ENCODE data around the gene SIT1.

Gene SIT1, protein sequence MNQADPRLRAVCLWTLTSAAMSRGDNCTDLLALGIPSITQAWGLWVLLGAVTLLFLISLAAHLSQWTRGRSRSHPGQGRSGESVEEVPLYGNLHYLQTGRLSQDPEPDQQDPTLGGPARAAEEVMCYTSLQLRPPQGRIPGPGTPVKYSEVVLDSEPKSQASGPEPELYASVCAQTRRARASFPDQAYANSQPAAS

GRCh38 chr9:35650341-35651158 lies at the start of gene SIT1:
SIT1 (minus strand) TSS chr9:35650931; CDS start chr9:35650853, 78 bp downstream.
- Mint-ChIP-seq H3K4me1 (ENCODE audit: low read depth) (peaks cover 69% of the 10 kb centered on the region), H3K36me3 (ENCODE audit: low read depth) (peaks cover 11% of the 10 kb centered on the region), H3K9me3 (no peaks in the 10 kb centered on the region), H3K27me3 (no peaks in the 10 kb centered on the region), H3K27ac (peak within 1 kb of the TSS; percentile 94), H3K4me3 (peak within 1 kb of the TSS; percentile 85)
- peak; percentile 67 for DNase-seq

DNA sequence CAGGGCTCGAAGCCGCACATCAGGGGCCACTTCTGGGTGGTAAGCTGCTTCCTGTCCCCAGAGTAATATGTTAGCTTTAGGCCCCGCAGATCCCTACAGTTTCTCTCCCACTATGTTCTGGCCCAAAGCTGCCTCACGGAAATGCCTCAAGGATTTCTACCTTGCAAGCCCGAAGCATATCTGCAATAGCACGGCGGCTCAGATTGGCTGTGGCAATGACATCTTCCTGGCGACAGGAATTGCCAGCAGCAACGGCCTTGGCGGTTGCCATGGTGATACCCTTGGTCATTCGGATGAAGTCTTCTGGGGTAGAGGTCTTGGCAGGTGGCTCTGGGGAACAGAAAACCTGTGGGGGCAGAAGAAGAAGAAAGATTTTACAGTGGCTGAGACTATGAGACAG lies 49.3 kb upstream of the SIT1 start:
- Mint-ChIP-seq H3K9me3 (no peaks in the 10 kb centered on the region), H3K27me3 (no peaks in the 10 kb centered on the region), H3K4me3 (no peak overlapping the region), H3K36me3 (ENCODE audit: low read depth) (peaks cover 1% of the 10 kb centered on the region), H3K4me1 (ENCODE audit: low read depth) (peaks cover 3% of the 10 kb centered on the region), H3K27ac (no peak overlapping the region)
- no peak for DNase-seq

DNA sequence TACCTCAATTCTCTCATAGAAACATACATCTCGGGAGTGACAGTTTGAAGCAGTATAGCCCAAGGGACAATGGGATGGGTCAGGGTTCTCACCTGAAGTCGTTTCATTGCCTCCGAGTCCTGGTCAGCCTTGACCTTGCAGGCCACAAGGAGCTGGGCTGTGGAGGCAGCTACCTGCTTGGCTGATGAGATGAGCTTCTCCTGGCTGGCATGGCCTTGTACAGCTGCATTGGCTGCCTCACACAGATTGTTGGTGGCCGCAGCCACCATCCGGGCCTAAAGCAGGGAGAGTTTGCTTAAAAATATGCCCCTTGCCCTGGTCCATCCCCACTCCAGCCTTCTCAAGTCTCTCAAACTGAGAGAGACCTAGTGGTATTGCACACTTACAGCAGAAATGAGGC lies 47.5 kb upstream of the SIT1 start:
- Mint-ChIP-seq H3K27ac (no peak overlapping the region), H3K27me3 (no peaks in the 10 kb centered on the region), H3K36me3 (ENCODE audit: low read depth) (peaks cover 2% of the 10 kb centered on the region)

DNA sequence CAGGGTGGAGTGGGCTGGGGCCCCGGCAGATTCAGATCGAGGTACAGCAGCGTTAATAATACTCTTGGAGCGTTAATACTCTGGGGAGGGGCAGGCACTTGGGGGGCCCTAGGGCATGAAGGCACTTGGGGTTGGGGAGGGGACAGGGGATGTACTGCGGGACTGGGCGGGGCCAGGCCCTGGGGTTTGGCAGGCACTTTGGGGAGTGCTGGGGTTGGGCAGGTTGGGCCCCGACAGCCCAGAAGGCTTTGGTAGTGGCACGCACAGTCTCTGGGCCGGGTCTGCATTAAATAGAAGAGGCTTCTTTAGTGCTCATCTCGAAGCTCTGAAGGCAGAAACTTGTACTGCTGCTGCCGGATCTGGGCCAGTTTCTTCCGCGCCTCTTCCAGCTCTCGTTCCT lies 46.8 kb upstream of the SIT1 start:
- Mint-ChIP-seq H3K9me3 (no peaks in the 10 kb centered on the region), H3K27me3 (no peaks in the 10 kb centered on the region), H3K4me3 (no peak overlapping the region), H3K27ac (no peak overlapping the region), H3K4me1 (ENCODE audit: low read depth) (peaks cover 3% of the 10 kb centered on the region), H3K36me3 (ENCODE audit: low read depth) (peaks cover 2% of the 10 kb centered on the region)
- DNase-seq, result no peak

More for the DNA sequence above, 47.5 kb upstream of the SIT1 start:
- no peak for DNase-seq
- Mint-ChIP-seq H3K9me3 (no peaks in the 10 kb centered on the region), H3K4me1 (ENCODE audit: low read depth) (peaks cover 3% of the 10 kb centered on the region), H3K4me3 (no peak overlapping the region)

DNA sequence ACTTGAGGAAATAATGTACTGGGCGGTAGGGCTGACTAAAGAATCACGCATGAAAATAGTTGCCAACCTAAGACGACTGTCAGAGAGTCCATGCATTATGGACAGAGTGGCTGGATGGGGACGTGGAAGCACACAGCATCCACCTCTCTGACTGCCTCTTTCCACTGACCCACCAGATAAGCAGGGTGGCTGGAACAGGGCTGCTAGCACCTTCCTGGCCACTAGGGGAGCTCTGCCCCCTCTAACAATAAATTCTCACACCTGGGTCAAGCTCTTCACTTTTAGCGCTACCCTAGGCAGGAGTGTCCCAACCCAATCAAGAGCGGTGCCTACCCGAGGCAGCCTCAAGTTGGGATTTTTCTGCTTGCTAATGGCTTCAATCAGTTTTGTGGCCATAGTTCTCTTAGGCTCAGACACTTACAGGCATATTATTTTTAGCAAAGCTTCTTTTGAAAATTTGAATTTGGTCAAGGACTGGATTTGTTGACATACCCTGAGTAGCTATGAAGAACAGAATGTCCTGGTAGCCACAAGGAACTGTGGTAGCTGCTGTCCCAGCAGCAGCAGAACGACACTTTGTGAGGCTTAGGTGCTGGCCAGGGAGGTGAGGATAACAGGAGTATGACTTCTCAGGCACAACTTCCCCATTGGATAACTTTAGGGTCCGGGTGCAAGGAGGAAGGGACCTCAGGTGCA lies 45.9 kb upstream of the SIT1 start:
- DNase-seq, result peak; percentile 70
- Mint-ChIP-seq H3K4me1 (ENCODE audit: low read depth) (peaks cover 6% of the 10 kb centered on the region), H3K27me3 (no peaks in the 10 kb centered on the region), H3K9me3 (no peaks in the 10 kb centered on the region), H3K27ac (no peak overlapping the region), H3K36me3 (ENCODE audit: low read depth) (peaks cover 2% of the 10 kb centered on the region), H3K4me3 (no peak overlapping the region)

GRCh38 chr9:35695943-35696401 lies 45.2 kb upstream of the SIT1 start:
- H3K27me3 Mint-ChIP-seq, result no peaks in the 10 kb centered on the region
- peaks cover 10% of the 10 kb centered on the region for H3K4me1 Mint-ChIP-seq (ENCODE audit: low read depth)
- peaks cover 2% of the 10 kb centered on the region for H3K36me3 Mint-ChIP-seq (ENCODE audit: low read depth)
- no peaks in the 10 kb centered on the region for H3K9me3 Mint-ChIP-seq
- H3K4me3 Mint-ChIP-seq, result no peak overlapping the region
- no peak overlapping the region for H3K27ac Mint-ChIP-seq
- DNase-seq, result no peak

- Mint-ChIP-seq H3K4me3 (peak overlapping the region; percentile 24), H3K27ac (peak overlapping the region; percentile 14), H3K9me3 (no peaks in the 10 kb centered on the region)
These were observed 41.1 kb upstream of the SIT1 start for GRCh38 chr9:35691757-35692301.

GRCh38 chr9:35691334-35691650 lies 40.6 kb upstream of the SIT1 start:
- H3K9me3 Mint-ChIP-seq, result no peaks in the 10 kb centered on the region
- H3K27ac Mint-ChIP-seq, result peak overlapping the region; percentile 79
- peaks cover 2% of the 10 kb centered on the region for H3K36me3 Mint-ChIP-seq (ENCODE audit: low read depth)
- DNase-seq, result no peak
- peak overlapping the region; percentile 76 for H3K4me3 Mint-ChIP-seq
- H3K27me3 Mint-ChIP-seq, result no peaks in the 10 kb centered on the region
- peaks cover 29% of the 10 kb centered on the region for H3K4me1 Mint-ChIP-seq (ENCODE audit: low read depth)

More at GRCh38 chr9:35691757-35692301, 41.1 kb upstream of the SIT1 start:
- DNase-seq, result no peak
- Mint-ChIP-seq H3K27me3 (no peaks in the 10 kb centered on the region), H3K4me1 (ENCODE audit: low read depth) (peaks cover 32% of the 10 kb centered on the region), H3K36me3 (ENCODE audit: low read depth) (peaks cover 2% of the 10 kb centered on the region)

DNA sequence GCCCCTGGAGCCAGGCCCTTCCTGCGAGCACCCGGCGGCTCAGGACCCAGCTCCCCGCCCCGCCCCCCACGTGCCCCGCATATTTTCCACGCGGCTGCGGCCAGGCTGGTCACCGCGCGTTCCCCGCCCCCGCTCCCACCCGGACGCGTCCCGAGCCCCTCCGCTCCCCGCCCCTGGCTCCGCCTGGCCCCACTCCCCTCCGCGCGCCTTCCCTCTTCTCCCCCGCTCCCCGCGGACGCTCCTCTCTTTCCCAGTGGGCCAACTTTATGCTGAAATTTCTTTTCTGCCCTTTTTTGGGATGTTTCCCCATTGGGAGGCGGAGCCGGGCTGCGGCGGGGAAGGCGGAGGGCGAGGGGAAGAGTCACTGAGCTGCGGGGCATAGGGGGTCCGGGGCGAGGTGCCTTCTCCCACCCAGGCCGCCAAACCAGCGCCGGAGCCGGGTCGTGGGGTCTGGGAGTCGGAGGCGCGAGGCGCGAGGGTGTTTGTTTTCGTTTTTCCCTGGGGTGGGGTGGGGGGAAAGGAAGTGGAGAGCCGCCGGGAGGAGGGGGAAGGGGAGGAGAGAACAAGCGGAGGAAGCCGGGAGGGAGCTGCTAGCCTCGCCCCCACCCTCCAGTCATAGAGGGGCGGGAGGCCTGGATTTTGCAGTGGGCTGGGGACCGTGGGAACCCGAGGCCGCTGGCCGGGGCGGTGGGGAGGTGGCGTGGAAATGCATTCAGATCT lies 40.0 kb upstream of the SIT1 start:
- no peaks in the 10 kb centered on the region for H3K9me3 Mint-ChIP-seq
- H3K27ac Mint-ChIP-seq, result peak overlapping the region; percentile 79
- peak; percentile 56 for DNase-seq
- H3K4me1 Mint-ChIP-seq (ENCODE audit: low read depth), result peaks cover 29% of the 10 kb centered on the region
- H3K36me3 Mint-ChIP-seq (ENCODE audit: low read depth), result peaks cover 2% of the 10 kb centered on the region
- H3K27me3 Mint-ChIP-seq, result no peaks in the 10 kb centered on the region
- peak overlapping the region; percentile 76 for H3K4me3 Mint-ChIP-seq

- H3K4me1 Mint-ChIP-seq (ENCODE audit: low read depth), result peaks cover 29% of the 10 kb centered on the region
- no peaks in the 10 kb centered on the region for H3K9me3 Mint-ChIP-seq
- peak overlapping the region; percentile 76 for H3K4me3 Mint-ChIP-seq
- H3K27me3 Mint-ChIP-seq, result no peaks in the 10 kb centered on the region
- peaks cover 2% of the 10 kb centered on the region for H3K36me3 Mint-ChIP-seq (ENCODE audit: low read depth)
- H3K27ac Mint-ChIP-seq, result peak overlapping the region; percentile 50
- peak; percentile 53 for DNase-seq
These were observed 39.5 kb upstream of the SIT1 start for GRCh38 chr9:35690294-35690613.

- Mint-ChIP-seq H3K27ac (peak within 1 kb of the TSS; percentile 79), H3K4me1 (ENCODE audit: low read depth) (peaks cover 29% of the 10 kb centered on the region), H3K36me3 (ENCODE audit: low read depth) (no peaks in the 10 kb centered on the region), H3K27me3 (no peaks in the 10 kb centered on the region), H3K4me3 (peak within 1 kb of the TSS; percentile 76), H3K9me3 (no peaks in the 10 kb centered on the region)
- no peak for DNase-seq
These were observed 39.0 kb upstream of the SIT1 start, which contains the start of gene TPM2 for GRCh38 chr9:35689542-35690293. TPM2 (minus strand) TSS chr9:35689925; CDS start chr9:35689817, 108 bp downstream.

DNA sequence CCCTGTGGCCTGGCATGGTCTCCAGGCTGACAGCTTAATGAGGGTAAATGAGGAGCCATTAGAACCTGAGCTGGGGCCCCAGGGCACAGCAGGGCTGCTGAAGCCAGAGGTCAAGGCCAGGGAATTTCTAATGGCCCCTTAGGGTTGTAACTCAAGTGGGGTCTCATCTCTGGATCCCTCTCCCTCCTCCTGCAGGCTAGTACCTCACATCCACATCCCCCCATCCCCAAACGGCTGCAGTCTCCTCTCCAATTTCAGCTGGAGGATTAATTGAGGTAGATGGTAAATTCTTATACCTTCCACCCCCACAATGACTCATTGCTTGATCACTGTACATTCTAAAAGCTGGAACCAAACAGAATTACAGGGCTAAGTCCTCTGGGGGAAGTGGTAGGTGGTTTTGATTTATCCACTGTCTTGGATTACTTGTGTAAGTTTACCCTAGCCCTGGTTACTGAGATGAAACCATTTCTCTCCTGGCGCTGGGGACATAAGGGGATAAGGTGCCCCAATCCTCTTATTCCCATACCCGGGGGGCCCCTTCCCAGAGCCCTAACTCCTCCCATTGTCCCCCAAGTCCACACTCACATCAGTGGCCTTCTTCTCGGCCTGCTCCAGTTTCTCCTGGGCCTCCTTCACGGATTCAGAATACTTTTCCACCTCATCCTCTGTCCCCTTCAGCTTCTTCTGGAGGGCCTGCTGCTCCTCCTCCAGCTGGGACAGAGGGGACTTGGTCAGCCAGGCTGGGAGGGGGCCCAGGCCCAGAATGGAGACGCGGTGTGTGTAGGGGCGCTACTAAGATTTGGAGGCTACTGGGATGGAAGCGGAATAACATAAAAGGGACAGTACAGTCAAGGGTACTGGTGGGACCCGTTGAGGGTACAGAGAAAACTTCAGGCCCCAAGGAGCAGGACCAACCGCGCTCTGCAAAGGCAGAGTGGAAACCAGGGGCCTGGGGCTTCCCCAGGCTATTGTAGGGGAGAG lies 38.1 kb upstream of the SIT1 start:
- Mint-ChIP-seq H3K36me3 (ENCODE audit: low read depth) (no peaks in the 10 kb centered on the region), H3K27me3 (no peaks in the 10 kb centered on the region), H3K4me1 (ENCODE audit: low read depth) (peaks cover 29% of the 10 kb centered on the region), H3K9me3 (no peaks in the 10 kb centered on the region), H3K4me3 (peak overlapping the region; percentile 50), H3K27ac (peak overlapping the region; percentile 72)
- DNase-seq, result peak; percentile 50

All from activated T-cell treated with anti-CD3 and anti-CD28 coated beads, Interleukin-2, amount 50 U/mL, for 24 hours (primary cell).